Lower leg skin (tissue), 4 donors: ENCODE results near the gene TUBGCP6. TPM values are rescaled to one million over a fixed set of nuclear protein-coding genes. Genes with fewer than 3 reads are reported as not detected.
A peak's percentile ranks its signal among the peaks of the same experiment; 100 is the strongest.

Experiments used
- DNase-seq, 2 donors: peaks; one replicate each; pipeline ENCODE4 v3.0.0-alpha.2; 2019; ENCODE audit warnings: low spot score in 2 of 2
- H3K4me3 ChIP-seq: fragments of 200-600 bp; sonication (generic); 2 replicates; pipeline ENCODE4 v1.5.1; 2017; ENCODE audit warnings: mild to moderate bottlenecking, low read depth; ENCODE audit not compliant: poor library complexity, severe bottlenecking
- POLR2A ChIP-seq, 2 donors: fragments of 450-650 bp; IDR thresholded peaks; one replicate each; pipeline ENCODE4 v1.6.1; 2016 to 2017; ENCODE audit warnings: antibody characterized with exemption in 2 of 2, mild to moderate bottlenecking in 1 of 2, moderate library complexity in 1 of 2
- WGBS, 2 donors: methylation state at CpG; one replicate each; pipeline ENCODE4 v1.1.5; 2018; 5-methylcytosine and 5-hydroxymethylcytosine counted together
- intact Hi-C: fragments of 100-400 bp; cut with DNase I; formaldehyde crosslinking; loops from one replicate; pipeline ENCODE4 v1.15.0; 2023; ENCODE audit warnings: low total_unique reads
- total RNA-seq, 4 donors: library from RNA; depleted of rRNA; stranded (reverse); fragments of >200 nt; gene quantifications; one replicate each; pipeline ENCODE4 v1.1.0, GENCODE V29; 2016
- TF ChIP-seq, protein P1 (sequence below), 3 donors: fragments of 450-650 bp; IDR thresholded peaks; one replicate each; pipeline ENCODE4 v1.5.1; 2016; ENCODE audit warnings: antibody characterized with exemption in 3 of 3, mild to moderate bottlenecking in 3 of 3, moderate library complexity in 2 of 3

The TUBGCP6 gene
- total RNA-seq, 4 donors from 2014 or later, result 37.1 to 67.0 (median 52.5) TPM

GRCh38 chr22:50251477-50252081 is 6.8 kb upstream of the TUBGCP6 start:
- intact Hi-C loops, result loop anchor here (5.0 kb wide), 1 partner anchor 91 kb away; the partner anchor contains the start of gene PPP6R2
- TF ChIP-seq, protein P1, sequence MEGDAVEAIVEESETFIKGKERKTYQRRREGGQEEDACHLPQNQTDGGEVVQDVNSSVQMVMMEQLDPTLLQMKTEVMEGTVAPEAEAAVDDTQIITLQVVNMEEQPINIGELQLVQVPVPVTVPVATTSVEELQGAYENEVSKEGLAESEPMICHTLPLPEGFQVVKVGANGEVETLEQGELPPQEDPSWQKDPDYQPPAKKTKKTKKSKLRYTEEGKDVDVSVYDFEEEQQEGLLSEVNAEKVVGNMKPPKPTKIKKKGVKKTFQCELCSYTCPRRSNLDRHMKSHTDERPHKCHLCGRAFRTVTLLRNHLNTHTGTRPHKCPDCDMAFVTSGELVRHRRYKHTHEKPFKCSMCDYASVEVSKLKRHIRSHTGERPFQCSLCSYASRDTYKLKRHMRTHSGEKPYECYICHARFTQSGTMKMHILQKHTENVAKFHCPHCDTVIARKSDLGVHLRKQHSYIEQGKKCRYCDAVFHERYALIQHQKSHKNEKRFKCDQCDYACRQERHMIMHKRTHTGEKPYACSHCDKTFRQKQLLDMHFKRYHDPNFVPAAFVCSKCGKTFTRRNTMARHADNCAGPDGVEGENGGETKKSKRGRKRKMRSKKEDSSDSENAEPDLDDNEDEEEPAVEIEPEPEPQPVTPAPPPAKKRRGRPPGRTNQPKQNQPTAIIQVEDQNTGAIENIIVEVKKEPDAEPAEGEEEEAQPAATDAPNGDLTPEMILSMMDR (IDR thresholded peaks at IDR 0.05), result no peak
- no peak for TF ChIP-seq POLR2A (IDR thresholded peaks at IDR 0.05)
- WGBS, 2 donors, result 9 to 22% methylated on average over 11 to 28 of the region's 36 CpGs
- no peak overlapping the region for H3K4me3 ChIP-seq
- DNase-seq, result no peak

DNA sequence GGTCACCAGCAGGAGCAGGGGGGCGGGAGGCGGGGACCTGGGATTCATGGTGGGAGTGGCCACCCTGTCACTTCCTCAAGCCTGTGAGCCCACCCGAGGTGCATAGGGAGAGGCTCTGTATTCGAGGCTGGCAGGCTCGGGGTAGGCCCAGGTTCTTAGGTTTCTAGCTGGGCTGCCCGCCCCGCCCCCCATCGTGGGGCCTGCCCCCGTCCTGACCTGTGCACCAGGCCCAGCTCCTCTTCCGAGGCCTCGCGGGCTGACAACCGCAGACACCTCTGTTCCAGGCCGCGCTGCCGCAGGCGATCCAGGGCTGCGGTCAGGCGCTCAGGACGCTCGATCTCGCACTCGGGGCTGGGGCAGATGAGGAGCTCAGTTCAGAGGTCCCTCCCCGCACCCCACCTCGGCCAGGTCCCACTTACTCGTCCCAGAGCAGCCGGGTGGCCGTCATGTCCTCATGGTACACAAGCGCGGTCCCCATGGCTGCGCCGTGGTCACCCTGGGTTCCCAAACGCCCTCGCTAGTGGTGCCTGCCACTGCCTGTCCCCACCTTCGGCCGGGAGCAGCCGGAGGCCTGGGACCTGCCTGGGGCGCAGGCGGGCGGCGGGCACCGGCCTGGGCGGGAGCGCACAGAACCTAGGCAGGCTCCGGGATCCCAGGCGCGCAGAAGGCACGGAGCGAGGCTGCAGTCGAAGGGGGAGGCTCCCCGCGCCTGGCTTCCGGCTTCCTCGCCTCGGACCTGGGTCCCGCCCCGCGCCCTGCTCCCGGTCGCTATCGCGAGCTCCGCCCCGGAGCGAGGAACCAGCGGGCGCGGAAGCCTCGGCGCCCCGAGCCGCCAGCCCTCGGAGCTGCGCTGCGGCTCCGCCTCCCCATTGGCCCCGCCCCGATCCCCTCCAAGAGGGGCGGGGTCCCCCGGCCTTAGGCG is 6.0 kb upstream of the TUBGCP6 start, which contains the start of gene HDAC10:
HDAC10 (minus strand) TSS at position 711 of the 922 bp plus-strand sequence; CDS start at position 478, 233 bp downstream.
- WGBS, 2 donors, result 5% methylated on average over 24 of the region's 81 CpGs; no CpG with 5 or more reads in 1 of the 2 donors
- H3K4me3 ChIP-seq, result peak within 1 kb of the TSS; percentile 47
- DNase-seq, result peak; percentile 63 to 96
- intact Hi-C loops, result loop anchor here (5.0 kb wide), 1 partner anchor 91 kb away; the partner anchor contains the start of gene PPP6R2
- TF ChIP-seq, protein P1 (IDR thresholded peaks at IDR 0.05), result no peak
- no peak for TF ChIP-seq POLR2A (IDR thresholded peaks at IDR 0.05)

GRCh38 chr22:50250249-50250554 is 5.4 kb upstream of the TUBGCP6 start:
- WGBS, 2 donors, result 74 to 81% methylated on average over 11 of the region's 11 CpGs
- intact Hi-C loops, result loop anchor here (5.0 kb wide), 1 partner anchor 92 kb away; the partner anchor contains the start of gene PPP6R2

DNA sequence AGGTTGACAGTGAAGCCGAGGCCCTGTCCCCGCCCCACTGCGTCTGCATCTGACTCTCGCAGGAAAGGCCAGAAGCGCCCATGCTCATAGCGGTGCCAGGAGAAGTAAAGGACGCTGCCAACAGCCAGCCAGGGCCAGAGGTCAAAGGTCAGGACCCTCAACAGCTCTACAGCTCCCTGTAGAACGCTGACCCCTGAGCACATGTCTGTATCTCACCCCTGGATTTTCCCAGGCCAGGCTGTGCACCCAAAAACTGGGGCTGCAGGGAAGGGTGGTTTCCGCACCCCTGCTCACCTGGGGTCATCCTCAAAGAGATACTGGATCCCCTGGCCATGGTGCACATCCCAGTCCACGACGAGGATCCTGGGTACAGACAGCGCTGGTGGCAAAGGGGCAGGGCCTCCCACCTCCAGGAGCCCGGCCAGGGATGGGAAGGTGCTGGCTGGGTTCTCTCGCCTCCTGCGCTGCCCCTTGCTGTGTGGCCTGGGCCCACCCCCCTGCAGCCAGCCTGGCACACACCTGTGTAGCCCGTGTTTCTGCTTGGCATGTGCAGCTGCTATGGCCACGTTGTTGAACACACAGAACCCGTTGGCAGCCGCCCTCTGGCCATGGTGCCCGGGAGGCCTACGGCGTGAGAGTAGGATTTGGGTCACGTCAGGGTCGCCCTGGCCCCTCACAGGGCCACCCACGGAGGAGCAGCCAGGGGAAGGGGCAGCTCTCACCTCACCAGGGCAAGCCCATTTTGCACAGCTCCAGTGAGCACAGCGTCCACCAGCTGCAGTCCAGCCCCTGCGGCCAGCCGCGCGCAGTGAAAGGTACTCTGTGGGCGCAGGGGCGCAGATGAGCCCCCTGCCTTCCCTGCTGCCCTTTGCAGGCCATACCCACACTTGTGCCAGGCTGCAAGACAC is 4.8 kb upstream of the TUBGCP6 start:
- H3K4me3 ChIP-seq, result no peak overlapping the region
- 86% methylated on average over 29 to 30 of the region's 32 CpGs for WGBS, 2 donors
- TF ChIP-seq POLR2A (IDR thresholded peaks at IDR 0.05), result no peak
- TF ChIP-seq, protein P1 (IDR thresholded peaks at IDR 0.05), result no peak

More at GRCh38 chr22:50250249-50250554, 5.4 kb upstream of the TUBGCP6 start:
- no peak for DNase-seq
- no peak for TF ChIP-seq POLR2A (IDR thresholded peaks at IDR 0.05)
- TF ChIP-seq, protein P1 (IDR thresholded peaks at IDR 0.05), result no peak
- no peak overlapping the region for H3K4me3 ChIP-seq

More for the DNA sequence above, 4.8 kb upstream of the TUBGCP6 start:
- no peak for DNase-seq
- intact Hi-C loops, result loop anchor here (5.0 kb wide), 1 partner anchor 93 kb away; the partner anchor contains the start of gene PPP6R2
